Tibial nerve (tissue), 4 donors: ENCODE measurements around the gene SBNO2. TPM values are rescaled to one million over a fixed set of nuclear protein-coding genes. Genes with fewer than 3 reads are reported as not detected.
A peak's percentile ranks its signal among the peaks of the same experiment; 100 is the strongest.

Source experiments
- DNase-seq, 2 donors: peaks; one replicate each; pipeline ENCODE4 v3.0.0-alpha.2; 2019; ENCODE audit warnings: low spot score in 2 of 2
- H3K27ac ChIP-seq, 4 donors: fragments of 200-600 bp; sonication (generic) in 3 of 4; one replicate each; pipeline ENCODE4 v1.5.1; 2017 to 2019; ENCODE audit warnings: mild to moderate bottlenecking in 1 of 4
- H3K27me3 ChIP-seq, 2 donors: fragments of 200-600 bp; sonication (generic) in 1 of 2; one replicate each; pipeline versions ENCODE4 v1.5.1 to v1.6.0; 2017 to 2019
- H3K36me3 ChIP-seq, 3 donors: fragments of 200-600 bp; sonication (generic); one replicate each; pipeline ENCODE4 v1.5.1; 2018 to 2019
- H3K4me1 ChIP-seq, 4 donors: fragments of 200-600 bp; sonication (generic) in 3 of 4; one replicate each; pipeline ENCODE4 v1.5.1; 2017 to 2019
- H3K4me3 ChIP-seq, 4 donors: fragments of 200-600 bp; sonication (generic) in 3 of 4; one replicate each; pipeline ENCODE4 v1.5.1; 2017 to 2019; ENCODE audit warnings: mild to moderate bottlenecking in 1 of 4, moderate library complexity in 1 of 4
- H3K9me3 ChIP-seq, 4 donors: fragments of 200-600 bp; sonication (generic) in 3 of 4; one replicate each; pipeline ENCODE4 v1.5.1; 2017 to 2019
- EP300 ChIP-seq, 2 donors: sonication (generic); formaldehyde crosslinking; IDR thresholded peaks; one replicate each; pipeline ENCODE4 v1.6.1; 2017; ENCODE audit warnings: antibody characterized with exemption in 2 of 2, mild to moderate bottlenecking in 1 of 2
- POLR2A ChIP-seq, 2 donors: fragments of 450-650 bp; IDR thresholded peaks; one replicate each; pipeline ENCODE4 v1.6.1; 2017; ENCODE audit warnings: antibody characterized with exemption in 2 of 2, mild to moderate bottlenecking in 2 of 2, moderate library complexity in 2 of 2
- WGBS, 2 donors: methylation state at CpG; one replicate each; pipeline ENCODE4 v1.1.5; 2018; 5-methylcytosine and 5-hydroxymethylcytosine counted together
- total RNA-seq, 4 donors: library from RNA; depleted of rRNA; stranded (reverse); fragments of >200 nt; gene quantifications; one replicate each; pipeline ENCODE4 v1.1.0, GENCODE V29; 2016
- TF ChIP-seq, protein P1 (sequence below), 5 experiments: fragments of 200-600 bp in 3 of 5; fragments of 450-650 bp in 2 of 5; sonication (generic) in 3 of 5; IDR thresholded peaks; one replicate each; pipeline ENCODE4 v1.5.1; 2016 to 2019; ENCODE audit warnings: antibody characterized with exemption in 5 of 5, mild to moderate bottlenecking in 3 of 5, moderate library complexity in 2 of 5

The SBNO2 gene
- total RNA-seq, 4 donors from 2014 or later, result 26.6 to 105 (median 39.3) TPM

DNA sequence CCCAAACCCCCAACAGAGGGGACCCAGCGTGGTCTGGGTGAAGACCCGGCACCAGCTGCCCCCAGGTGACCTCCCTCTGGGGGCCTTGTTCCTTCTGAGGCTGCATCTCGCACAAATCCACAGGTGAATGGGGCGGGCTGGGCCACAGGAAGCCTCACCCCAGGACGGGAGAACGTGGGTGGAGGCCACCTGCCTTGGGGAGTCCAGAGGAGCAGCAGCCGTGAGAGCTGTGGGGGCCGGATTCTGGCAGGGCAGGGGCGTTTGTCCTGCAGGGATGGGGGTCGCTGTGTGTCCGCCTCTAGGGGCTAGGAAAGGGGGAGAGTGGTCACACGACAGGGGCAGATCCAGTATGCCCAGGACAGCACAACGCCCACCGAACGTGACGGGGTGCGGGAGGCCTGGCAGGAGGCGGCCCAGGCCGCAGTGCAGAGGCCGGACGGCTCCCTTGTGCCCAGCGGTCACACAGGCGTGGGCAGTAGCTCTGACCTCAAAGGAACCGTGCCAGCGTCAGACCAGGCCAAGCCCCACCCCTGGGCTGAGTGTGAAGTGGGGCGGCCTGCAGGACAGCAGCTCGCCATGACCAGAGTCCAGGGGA, 85.6 kb downstream of the SBNO2 start:
- peaks cover 0 to 57% (median 23%) of the 10 kb centered on the region in 4 donors for H3K4me1 ChIP-seq
- 54 to 81% methylated on average over 12 to 26 of the region's 27 CpGs for WGBS, 2 donors
- H3K27me3 ChIP-seq, result no peaks in the 10 kb centered on the region
- no peak overlapping the region for H3K4me3 ChIP-seq
- peak in 1 of 2 donors; percentile 27 for TF ChIP-seq POLR2A (IDR thresholded peaks at IDR 0.05)
- TF ChIP-seq, protein P1, sequence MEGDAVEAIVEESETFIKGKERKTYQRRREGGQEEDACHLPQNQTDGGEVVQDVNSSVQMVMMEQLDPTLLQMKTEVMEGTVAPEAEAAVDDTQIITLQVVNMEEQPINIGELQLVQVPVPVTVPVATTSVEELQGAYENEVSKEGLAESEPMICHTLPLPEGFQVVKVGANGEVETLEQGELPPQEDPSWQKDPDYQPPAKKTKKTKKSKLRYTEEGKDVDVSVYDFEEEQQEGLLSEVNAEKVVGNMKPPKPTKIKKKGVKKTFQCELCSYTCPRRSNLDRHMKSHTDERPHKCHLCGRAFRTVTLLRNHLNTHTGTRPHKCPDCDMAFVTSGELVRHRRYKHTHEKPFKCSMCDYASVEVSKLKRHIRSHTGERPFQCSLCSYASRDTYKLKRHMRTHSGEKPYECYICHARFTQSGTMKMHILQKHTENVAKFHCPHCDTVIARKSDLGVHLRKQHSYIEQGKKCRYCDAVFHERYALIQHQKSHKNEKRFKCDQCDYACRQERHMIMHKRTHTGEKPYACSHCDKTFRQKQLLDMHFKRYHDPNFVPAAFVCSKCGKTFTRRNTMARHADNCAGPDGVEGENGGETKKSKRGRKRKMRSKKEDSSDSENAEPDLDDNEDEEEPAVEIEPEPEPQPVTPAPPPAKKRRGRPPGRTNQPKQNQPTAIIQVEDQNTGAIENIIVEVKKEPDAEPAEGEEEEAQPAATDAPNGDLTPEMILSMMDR (IDR thresholded peaks at IDR 0.05), result no peak
- TF ChIP-seq EP300 (IDR thresholded peaks at IDR 0.05), result peak in 1 of 2 donors; percentile 52
- peak overlapping the region; percentile 46 to 88 (median 80) for H3K27ac ChIP-seq
- no peaks in the 10 kb centered on the region for H3K9me3 ChIP-seq
- peaks cover 0 to 73% (median 5%) of the 10 kb centered on the region in 3 donors for H3K36me3 ChIP-seq
- DNase-seq, result no peak

DNA sequence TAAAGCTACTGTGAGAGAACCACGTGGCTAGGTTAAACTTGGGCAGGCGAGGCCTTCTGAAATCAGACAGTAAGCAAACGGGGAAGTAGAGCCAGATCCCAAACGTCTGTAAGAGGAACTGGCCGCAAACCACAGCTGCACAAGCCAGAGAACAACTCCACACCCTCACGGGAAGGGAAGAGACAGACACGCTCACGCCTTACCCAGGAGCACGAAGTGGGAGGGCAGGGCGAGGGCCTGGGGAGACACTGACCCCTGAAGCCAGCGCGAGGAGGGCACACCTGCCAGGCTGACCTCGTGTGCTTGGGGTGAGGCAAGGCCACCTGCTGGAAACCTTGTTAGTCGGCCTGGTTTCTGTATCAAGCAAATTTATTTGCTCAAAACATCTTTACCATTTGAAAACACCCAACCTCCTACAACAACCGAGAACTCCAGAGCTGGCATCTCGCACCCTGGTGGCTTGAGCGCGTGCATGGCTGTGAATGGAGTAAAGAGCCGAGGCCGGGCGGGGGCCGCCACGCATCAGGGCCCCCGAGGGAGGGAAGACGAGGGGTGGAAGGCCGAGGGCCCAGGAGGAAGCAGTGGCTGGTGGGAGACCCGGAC, 86.2 kb downstream of the SBNO2 start:
- Histone ChIP-seq H3K9me3 (no peaks in the 10 kb centered on the region), H3K4me3 (no peak overlapping the region), H3K4me1 (peaks cover 0 to 58% (median 19%) of the 10 kb centered on the region in 4 donors), H3K36me3 (peaks cover 0 to 67% (median 0%) of the 10 kb centered on the region in 3 donors), H3K27me3 (peaks cover 0 to 2% of the 10 kb centered on the region in 2 donors), H3K27ac (peak overlapping the region; percentile 46 to 88 (median 80))
- no peak for TF ChIP-seq POLR2A (IDR thresholded peaks at IDR 0.05)
- TF ChIP-seq, protein P1 (IDR thresholded peaks at IDR 0.05), result peak in 1 of 5 experiments; percentile 11
- TF ChIP-seq EP300 (IDR thresholded peaks at IDR 0.05), result peak in 1 of 2 donors; percentile 76
- WGBS, 2 donors, result 64 to 72% methylated on average over 24 to 27 of the region's 27 CpGs
- DNase-seq, result peak in 1 of 2 donors; percentile 72

DNA sequence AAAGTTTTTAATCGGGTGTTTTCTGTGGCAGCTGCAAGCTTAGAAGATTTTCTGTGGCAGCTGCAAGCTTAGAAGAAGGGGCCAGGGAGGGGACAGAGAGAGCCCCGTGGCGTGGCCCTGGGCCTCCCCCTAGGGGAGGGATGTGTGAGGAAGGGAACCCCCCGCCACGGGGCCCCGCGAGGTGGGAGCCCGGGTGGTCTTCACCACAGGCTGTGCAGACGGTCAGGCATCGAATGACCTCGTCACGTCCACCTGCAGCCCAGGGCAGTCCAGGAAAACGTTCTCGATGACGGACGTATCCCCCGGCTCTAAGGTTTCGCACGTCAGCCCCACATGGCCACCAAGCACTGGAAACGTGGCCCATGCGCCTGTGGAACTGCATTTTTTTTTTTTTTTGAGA, 87.5 kb downstream of the SBNO2 start:
- Histone ChIP-seq H3K27ac (peak overlapping the region in 2 of 4 donors; percentile 83 to 88), H3K9me3 (no peaks in the 10 kb centered on the region), H3K4me1 (peaks cover 0 to 64% (median 19%) of the 10 kb centered on the region in 4 donors), H3K4me3 (no peak overlapping the region), H3K36me3 (peaks cover 0 to 60% (median 0%) of the 10 kb centered on the region in 3 donors), H3K27me3 (peaks cover 0 to 5% of the 10 kb centered on the region in 2 donors)
- TF ChIP-seq, protein P1 (IDR thresholded peaks at IDR 0.05), result no peak
- TF ChIP-seq POLR2A (IDR thresholded peaks at IDR 0.05) (no peak), EP300 (IDR thresholded peaks at IDR 0.05) (no peak)
- no peak for DNase-seq
- 74 to 78% methylated on average over 21 of the region's 21 CpGs for WGBS, 2 donors

DNA sequence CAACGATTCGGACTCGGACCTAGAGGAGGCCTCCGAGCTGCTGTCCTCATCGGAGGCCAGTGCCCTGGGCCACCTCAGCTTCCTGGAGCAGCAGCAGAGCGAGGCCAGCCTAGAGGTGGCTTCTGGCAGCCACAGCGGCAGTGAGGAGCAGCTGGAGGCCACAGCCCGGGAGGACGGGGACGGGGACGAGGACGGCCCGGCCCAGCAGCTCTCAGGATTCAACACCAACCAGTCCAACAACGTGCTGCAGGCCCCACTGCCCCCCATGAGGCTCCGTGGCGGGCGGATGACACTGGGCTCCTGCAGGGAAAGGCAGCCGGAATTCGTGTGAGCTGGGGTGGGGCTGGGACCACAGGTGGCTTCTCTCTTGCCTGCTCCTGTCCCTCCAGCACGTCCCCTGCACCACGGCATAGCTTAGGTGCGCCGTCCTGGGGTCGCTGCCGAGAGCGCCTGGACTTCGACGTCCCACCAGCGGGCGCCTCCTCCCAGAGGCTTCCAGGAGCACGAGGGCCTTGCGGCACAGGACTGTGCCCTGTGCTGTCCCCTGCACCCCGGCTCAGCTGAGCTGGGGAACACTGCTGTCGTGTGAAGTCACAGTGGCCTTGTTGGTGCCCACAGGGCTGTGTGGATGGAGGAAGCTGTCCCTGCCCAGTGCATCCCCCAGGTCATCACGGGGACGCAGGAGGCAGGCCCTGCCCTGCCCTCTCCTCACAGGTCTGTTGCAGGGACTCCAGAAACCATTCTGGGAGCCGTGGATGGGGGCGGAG, 88.2 kb downstream of the SBNO2 start:
- 77 to 78% methylated on average over 21 to 37 of the region's 38 CpGs for WGBS, 2 donors
- H3K9me3 ChIP-seq, result no peaks in the 10 kb centered on the region
- no peak overlapping the region for H3K4me3 ChIP-seq
- no peak overlapping the region for H3K27ac ChIP-seq
- no peak for DNase-seq
- H3K27me3 ChIP-seq, result peaks cover 0 to 5% of the 10 kb centered on the region in 2 donors
- TF ChIP-seq POLR2A (IDR thresholded peaks at IDR 0.05) (no peak), EP300 (IDR thresholded peaks at IDR 0.05) (no peak)
- TF ChIP-seq, protein P1 (IDR thresholded peaks at IDR 0.05), result no peak
- H3K4me1 ChIP-seq, result peaks cover 0 to 63% (median 19%) of the 10 kb centered on the region in 4 donors
- H3K36me3 ChIP-seq, result peaks cover 0 to 60% (median 0%) of the 10 kb centered on the region in 3 donors
